Parietal lobe (tissue), 1 donor: ENCODE data around the gene OGG1. TPM values are rescaled to one million over a fixed set of nuclear protein-coding genes. Genes with fewer than 3 reads are reported as not detected.

ENCODE experiments used
- total RNA-seq: library from RNA; depleted of rRNA; stranded (reverse); fragments of >200 nt; gene quantifications from one replicate; pipeline ENCODE4 v1.2.3, GENCODE V29; 2014

Gene OGG1
- 113 TPM for total RNA-seq

DNA sequence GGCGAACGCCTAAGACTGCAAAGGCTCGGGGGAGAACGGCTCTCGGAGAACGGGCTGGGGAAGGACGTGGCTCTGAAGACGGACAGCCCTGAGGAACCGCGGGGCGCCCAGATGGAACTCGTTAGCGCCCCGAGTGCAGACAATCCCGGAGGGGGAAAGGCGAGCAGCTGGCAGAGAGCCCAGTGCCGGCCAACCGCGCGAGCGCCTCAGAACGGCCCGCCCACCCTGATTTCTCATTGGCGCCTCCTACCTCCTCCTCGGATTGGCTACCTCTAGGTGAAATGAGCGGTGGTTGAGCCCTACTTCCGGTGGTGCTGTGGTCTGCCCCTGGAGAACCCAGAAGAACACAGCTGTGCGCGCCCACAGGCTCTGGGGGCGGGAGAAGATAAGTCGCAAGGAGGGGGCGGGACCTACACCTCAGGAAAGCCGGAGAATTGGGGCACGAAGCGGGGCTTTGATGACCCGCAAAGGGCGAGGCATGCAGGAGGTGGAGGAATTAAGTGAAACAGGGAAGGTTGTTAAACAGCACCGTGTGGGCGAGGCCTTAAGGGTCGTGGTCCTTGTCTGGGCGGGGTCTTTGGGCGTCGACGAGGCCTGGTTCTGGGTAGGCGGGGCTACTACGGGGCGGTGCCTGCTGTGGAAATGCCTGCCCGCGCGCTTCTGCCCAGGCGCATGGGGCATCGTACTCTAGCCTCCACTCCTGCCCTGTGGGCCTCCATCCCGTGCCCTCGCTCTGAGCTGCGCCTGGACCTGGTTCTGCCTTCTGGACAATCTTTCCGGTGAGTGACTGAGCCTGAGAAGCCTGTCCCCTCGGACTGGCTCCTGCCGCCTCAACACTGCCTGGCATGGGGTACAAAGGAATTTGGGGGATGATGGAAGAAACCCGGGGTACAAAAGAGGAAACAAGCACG, at the start of gene OGG1:
Gene OGG1 (plus strand): TSS at position 308 of the 911 bp plus-strand sequence. CDS start 335 bp downstream, at position 643.

DNA sequence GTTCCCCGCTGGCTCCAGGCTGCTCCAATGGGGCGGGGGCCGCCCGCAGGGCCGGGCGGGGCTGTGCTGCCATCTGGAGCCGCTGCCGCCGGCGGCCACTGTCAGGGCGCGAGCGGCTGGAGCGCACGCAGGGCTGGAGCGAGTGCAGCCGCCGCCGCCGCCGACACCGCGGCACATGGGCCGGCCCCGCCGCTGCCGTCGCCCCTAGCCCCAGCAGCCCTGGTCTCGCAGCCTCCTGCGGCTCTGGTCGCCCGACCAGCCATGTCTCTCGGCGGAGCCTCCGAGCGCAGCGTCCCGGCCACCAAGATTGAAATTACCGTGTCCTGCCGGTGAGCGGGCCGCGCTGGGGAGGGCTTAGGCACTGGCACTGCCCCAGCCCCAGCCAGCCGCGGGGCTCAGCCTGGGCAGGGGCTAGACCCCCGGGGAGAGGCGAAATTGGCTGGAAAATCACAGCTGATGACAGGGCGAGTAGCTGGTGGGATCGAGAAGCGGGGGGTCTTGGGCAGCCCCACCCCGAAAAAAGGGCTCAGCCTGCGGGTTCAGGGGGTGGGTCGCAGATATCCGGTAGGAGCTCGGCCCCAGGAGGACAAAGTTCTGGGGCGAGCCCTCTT, 45.9 kb upstream of the OGG1 start, which contains the start of gene CPNE9:
Gene CPNE9 (plus strand): TSS at position 98 of the 611 bp plus-strand sequence. CDS start 164 bp downstream, at position 262.

DNA sequence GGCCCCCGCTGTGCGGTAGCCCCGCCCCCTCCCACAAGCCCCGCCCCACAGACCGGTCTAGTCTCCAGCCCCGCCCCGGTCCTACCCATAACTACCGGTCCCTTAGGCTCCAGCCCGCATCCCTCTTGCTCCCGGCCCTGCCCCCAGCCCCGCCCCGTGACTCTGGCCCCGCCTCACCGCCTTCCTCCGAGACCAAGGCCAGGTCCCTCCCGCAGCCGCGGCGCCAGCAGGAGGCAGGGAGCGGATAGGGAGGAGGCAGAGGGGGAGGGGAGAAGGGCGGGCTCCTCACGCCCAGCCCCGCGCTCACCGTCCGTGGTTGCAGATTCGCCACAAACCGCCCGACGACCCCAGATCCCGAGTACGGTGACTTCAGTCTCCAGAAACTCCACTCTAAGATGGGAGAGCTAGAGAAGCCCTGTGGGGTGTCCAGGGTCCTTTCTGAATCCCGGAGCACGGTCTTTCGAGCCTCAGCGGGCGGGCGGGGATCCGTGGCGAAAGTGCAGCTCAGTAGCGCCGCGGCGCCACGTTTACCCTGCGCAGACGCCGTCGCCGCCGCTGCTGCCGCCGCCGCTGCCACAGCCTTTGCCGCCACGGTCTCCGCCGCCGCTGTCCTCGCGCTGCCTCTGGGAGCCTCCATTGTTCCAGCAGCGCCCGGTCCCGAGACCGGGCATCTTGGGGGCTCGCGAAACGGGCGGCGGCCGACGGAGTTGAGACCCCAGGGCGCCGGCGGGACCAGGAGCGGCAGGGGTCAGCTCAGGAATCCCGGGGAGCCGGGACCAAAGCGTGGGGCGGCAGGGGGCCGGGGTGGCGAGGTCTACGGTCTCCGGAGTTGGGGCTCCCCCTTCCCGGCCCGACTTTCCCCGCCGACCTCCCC, 18.3 kb upstream of the OGG1 start, which contains the start of gene BRPF1:
Gene BRPF1 (plus strand): TSS at position 530 of the 874 bp plus-strand sequence. CDS start 2,406 bp downstream, outside the sequence.

DNA sequence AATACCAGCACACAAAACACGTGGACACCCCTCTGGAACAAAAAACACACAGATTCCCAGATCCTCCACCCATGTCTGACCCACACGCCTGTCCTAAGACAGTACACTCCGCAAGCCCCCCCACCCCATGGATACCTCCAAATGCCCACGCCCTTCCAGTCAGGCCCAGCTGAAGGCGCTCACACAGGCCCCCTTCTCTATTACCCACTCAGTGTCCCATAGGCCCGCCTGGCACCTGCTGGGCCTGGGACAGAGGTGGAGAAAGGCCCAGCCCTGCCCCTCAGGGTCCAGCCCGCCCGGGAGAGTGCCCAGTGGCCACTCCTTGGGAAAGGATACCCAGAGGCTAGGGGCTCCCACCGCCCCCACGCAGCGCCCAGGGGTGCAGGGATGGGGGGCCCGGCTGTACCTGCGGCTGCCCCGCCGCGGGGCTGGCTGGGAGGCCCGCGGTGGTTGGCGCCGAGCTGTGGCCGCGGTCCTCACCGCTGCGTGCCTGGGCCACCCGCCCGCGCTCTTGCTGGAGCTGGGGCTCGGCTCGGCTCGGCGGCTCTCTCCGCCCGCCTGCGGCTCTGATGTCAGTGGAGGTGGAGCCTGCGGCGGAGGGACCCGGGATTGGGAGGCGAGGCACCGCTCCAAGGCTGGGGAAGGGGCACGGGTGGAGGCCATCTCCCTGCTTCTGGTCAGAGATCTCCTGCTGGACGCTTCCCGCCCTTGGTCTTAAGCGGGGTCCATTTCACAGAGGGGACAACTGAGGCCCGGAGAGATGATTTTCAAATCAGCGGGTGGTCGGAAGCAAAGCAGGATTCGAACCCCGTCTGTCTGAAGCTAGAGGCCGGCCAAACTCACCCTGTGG, 19.9 kb downstream of the OGG1 start, which contains the start of gene CAMK1:
Gene CAMK1 (minus strand): TSS at position 522 of the 850 bp plus-strand sequence. CDS start 2,198 bp downstream, outside the sequence.

DNA sequence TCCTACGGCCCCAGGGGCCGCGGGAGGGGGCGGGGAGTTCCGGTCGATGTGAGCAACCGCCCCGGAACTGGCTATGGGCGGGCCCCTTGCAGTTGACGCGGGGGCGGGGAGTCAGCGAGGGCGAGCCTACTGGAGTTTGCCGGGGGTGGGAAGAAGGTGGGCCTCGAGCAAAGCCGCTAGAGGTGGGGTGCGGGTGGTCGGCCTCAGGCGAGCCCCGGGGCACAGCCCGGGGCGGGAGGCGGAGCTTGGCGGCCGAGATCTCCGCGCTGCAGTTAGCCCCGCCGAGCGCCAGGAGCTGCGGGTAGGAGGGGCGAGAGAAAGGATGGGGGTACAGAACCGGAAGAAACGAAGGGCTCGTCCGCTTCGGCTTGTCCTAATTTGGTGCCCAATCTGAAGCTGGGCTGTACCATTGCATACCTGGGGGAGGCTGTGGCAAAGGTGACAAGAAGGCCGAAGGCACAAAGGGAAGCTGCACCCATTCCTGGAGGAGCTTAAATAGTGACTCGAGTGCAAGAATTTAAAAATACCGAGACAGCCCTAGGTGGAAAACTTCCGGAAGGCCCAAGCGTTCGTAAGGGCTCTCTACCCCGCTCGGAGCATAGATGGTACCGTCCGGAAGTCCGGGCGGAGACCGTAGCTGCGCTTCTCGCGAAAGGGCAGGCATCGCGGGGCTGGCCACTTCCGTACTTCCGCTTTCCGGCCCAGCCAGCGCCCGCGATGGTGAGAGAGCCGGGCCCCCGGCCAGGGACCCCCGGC, 42.8 kb downstream of the OGG1 start, which contains the start of the genes ARPC4 and TADA3:
Gene ARPC4 (plus strand): TSS at position 678 of the 756 bp plus-strand sequence. CDS start 40 bp downstream, at position 718.
Gene TADA3 (minus strand): TSS at position 69 of the 756 bp plus-strand sequence. CDS start 1,007 bp downstream, outside the sequence.

Other genes starting within 250 kb of the OGG1 start
- gene LHFPL4, start 196.1 kb upstream of the OGG1 start, total RNA-seq = 47.6 TPM
- gene MTMR14, start 100.4 kb upstream of the OGG1 start, total RNA-seq = 23.5 TPM
- gene CPNE9, start 46.1 kb upstream of the OGG1 start, total RNA-seq = 0.31 TPM
- gene BRPF1, start 18.2 kb upstream of the OGG1 start, total RNA-seq = 23.5 TPM
- gene CAMK1, start 20.0 kb downstream of the OGG1 start, total RNA-seq = 38.5 TPM
- 35.7 TPM for gene TADA3, start 42.5 kb downstream of the OGG1 start, total RNA-seq
- gene ARPC4, start 43.1 kb downstream of the OGG1 start, total RNA-seq = 117 TPM
- gene TTLL3, start 60.3 kb downstream of the OGG1 start, total RNA-seq = 60.1 TPM
- 35.1 TPM for gene RPUSD3, start 94.1 kb downstream of the OGG1 start, total RNA-seq
- gene CIDEC, start 130.3 kb downstream of the OGG1 start, total RNA-seq = not detected
- gene JAGN1, start 140.7 kb downstream of the OGG1 start, total RNA-seq = 14.4 TPM
- gene IL17RE, start 152.9 kb downstream of the OGG1 start, total RNA-seq = 0.31 TPM
- gene IL17RC, start 167.1 kb downstream of the OGG1 start, total RNA-seq = 6.6 TPM
- 31.0 TPM for gene CRELD1, start 183.9 kb downstream of the OGG1 start, total RNA-seq
- gene PRRT3, start 202.5 kb downstream of the OGG1 start, total RNA-seq = 4.1 TPM
- 26.6 TPM for gene EMC3, start 236.9 kb downstream of the OGG1 start, total RNA-seq